Natural killer cell (primary cell): Measurements from ENCODE around the gene EGFR. TPM values are rescaled to one million over a fixed set of nuclear protein-coding genes. Genes with fewer than 3 reads are reported as not detected.

Source experiments
- ATAC-seq, 3 donors: fragments of 150-1000 bp in 2 of 3; fragments of 200-7000 bp in 1 of 3; cut with Tn5 transposase; 1 replicate in 1 of 3; 2 replicates in 2 of 3; pipeline ENCODE4 v1.10.0; 2021; ENCODE audit warnings: mild to moderate bottlenecking in 2 of 3, moderate library complexity in 2 of 3
- DNase-seq, 2 donors: peaks; one replicate each; pipeline versions ENCODE4 v3.0.0 to v3.0.0-alpha.2; 2013 to 2021; ENCODE audit warnings: mixed read lengths in 1 of 2
- H3K27ac ChIP-seq: one replicate; pipeline ENCODE4 v1.5.1; 2013; ENCODE audit warnings: mild to moderate bottlenecking, low read length
- H3K27me3 ChIP-seq: one replicate; pipeline ENCODE4 v1.6.1; 2013; ENCODE audit warnings: low read length; ENCODE audit not compliant: control insufficient read depth, insufficient read depth
- H3K36me3 ChIP-seq: one replicate; pipeline ENCODE4 v1.6.1; 2013; ENCODE audit warnings: low read length; ENCODE audit not compliant: control insufficient read depth, insufficient read depth
- H3K4me1 ChIP-seq: one replicate; pipeline ENCODE4 v1.6.1; 2013; ENCODE audit warnings: low read length; ENCODE audit not compliant: control insufficient read depth, insufficient read depth
- H3K4me3 ChIP-seq: one replicate; pipeline ENCODE4 v1.5.1; 2013; ENCODE audit warnings: low read length
- H3K9me3 ChIP-seq: one replicate; pipeline ENCODE4 v1.6.1; 2013; ENCODE audit warnings: low read length; ENCODE audit not compliant: control insufficient read depth, insufficient read depth
- H3K27ac Mint-ChIP-seq, 2 donors: one replicate each; pipeline ENCODE4 v1.8.0; 2022; ENCODE audit warnings: mild to moderate bottlenecking in 2 of 2, mixed read lengths in 2 of 2, moderate library complexity in 1 of 2
- H3K27me3 Mint-ChIP-seq, 2 donors: one replicate each; pipeline ENCODE4 v1.8.0; 2022; ENCODE audit warnings: low read depth in 2 of 2, mixed read lengths in 2 of 2
- H3K36me3 Mint-ChIP-seq: one replicate; pipeline ENCODE4 v1.8.0; 2022; ENCODE audit warnings: mixed read lengths
- H3K4me1 Mint-ChIP-seq, 2 donors: one replicate each; pipeline ENCODE4 v1.8.0; 2022; ENCODE audit warnings: mixed read lengths in 2 of 2
- H3K4me3 Mint-ChIP-seq: one replicate; pipeline ENCODE4 v1.8.0; 2022; ENCODE audit warnings: mild to moderate bottlenecking, moderate library complexity, mixed read lengths
- H3K9me3 Mint-ChIP-seq, 2 donors: one replicate each; pipeline ENCODE4 v1.8.0; 2022; ENCODE audit warnings: mixed read lengths in 2 of 2
- WGBS: methylation state at CpG from one replicate; pipeline ENCODE4 v1.1.7; 2013; ENCODE audit warnings: missing lambda C conversion rate; ENCODE audit not compliant: insufficient coverage; 5-methylcytosine and 5-hydroxymethylcytosine counted together
- intact Hi-C: fragments of 100-400 bp; cut with micrococcal nuclease; formaldehyde crosslinking; loops from one replicate; pipeline ENCODE4 v1.14.2; 2022
- total RNA-seq, 4 donors: library from RNA; stranded (reverse); fragments of 120-200 nt in 1 of 4; gene quantifications; one replicate each; pipeline versions ENCODE4 v1.2.3 to v1.2.4, GENCODE V29; 2013 to 2022
- TF ChIP-seq, protein P1 (sequence below): fragments of 200-600 bp; IDR thresholded peaks from one replicate; pipeline ENCODE4 v1.8.0; 2022; ENCODE audit warnings: antibody characterized with exemption

EGFR gene
- total RNA-seq, 3 donors from 2014 or later (not counting 1 experiment from before 2014, with no cell fraction given), result not detected

- H3K9me3 ChIP-seq, result no peaks in the 10 kb centered on the region
- peaks cover 5% of the 10 kb centered on the region for H3K27me3 ChIP-seq
- no peak for DNase-seq
- Mint-ChIP-seq H3K27me3 (peaks cover 5 to 7% of the 10 kb centered on the region in 2 donors), H3K9me3 (no peaks in the 10 kb centered on the region), H3K27ac (no peak overlapping the region), H3K4me1 (no peaks in the 10 kb centered on the region), H3K36me3 (no peaks in the 10 kb centered on the region), H3K4me3 (no peak overlapping the region)
- no peaks in the 10 kb centered on the region for H3K36me3 ChIP-seq
- H3K27ac ChIP-seq, result no peak overlapping the region
- intact Hi-C loops, result no loop called here
- no peak overlapping the region for H3K4me3 ChIP-seq
- TF ChIP-seq, protein P1, sequence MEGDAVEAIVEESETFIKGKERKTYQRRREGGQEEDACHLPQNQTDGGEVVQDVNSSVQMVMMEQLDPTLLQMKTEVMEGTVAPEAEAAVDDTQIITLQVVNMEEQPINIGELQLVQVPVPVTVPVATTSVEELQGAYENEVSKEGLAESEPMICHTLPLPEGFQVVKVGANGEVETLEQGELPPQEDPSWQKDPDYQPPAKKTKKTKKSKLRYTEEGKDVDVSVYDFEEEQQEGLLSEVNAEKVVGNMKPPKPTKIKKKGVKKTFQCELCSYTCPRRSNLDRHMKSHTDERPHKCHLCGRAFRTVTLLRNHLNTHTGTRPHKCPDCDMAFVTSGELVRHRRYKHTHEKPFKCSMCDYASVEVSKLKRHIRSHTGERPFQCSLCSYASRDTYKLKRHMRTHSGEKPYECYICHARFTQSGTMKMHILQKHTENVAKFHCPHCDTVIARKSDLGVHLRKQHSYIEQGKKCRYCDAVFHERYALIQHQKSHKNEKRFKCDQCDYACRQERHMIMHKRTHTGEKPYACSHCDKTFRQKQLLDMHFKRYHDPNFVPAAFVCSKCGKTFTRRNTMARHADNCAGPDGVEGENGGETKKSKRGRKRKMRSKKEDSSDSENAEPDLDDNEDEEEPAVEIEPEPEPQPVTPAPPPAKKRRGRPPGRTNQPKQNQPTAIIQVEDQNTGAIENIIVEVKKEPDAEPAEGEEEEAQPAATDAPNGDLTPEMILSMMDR, result no peak
- H3K4me1 ChIP-seq, result no peaks in the 10 kb centered on the region
- 89% methylated on average over 7 of the region's 7 CpGs for WGBS
- no peak for ATAC-seq
Measured at GRCh38 chr7:55063061-55063460, 44.2 kb downstream of the EGFR start.

- Mint-ChIP-seq H3K4me1 (no peaks in the 10 kb centered on the region), H3K9me3 (no peaks in the 10 kb centered on the region), H3K4me3 (no peak overlapping the region), H3K27ac (no peak overlapping the region), H3K27me3 (peaks cover 5 to 8% of the 10 kb centered on the region in 2 donors), H3K36me3 (no peaks in the 10 kb centered on the region)
- no peak overlapping the region for H3K27ac ChIP-seq
- no peaks in the 10 kb centered on the region for H3K9me3 ChIP-seq
- no peak overlapping the region for H3K4me3 ChIP-seq
- H3K4me1 ChIP-seq, result no peaks in the 10 kb centered on the region
- H3K36me3 ChIP-seq, result no peaks in the 10 kb centered on the region
- TF ChIP-seq, protein P1, result no peak
- intact Hi-C loops, result no loop called here
- ATAC-seq, result no peak
- DNase-seq, result no peak
- WGBS, result 87% methylated on average over 5 of the region's 5 CpGs
- peaks cover 5% of the 10 kb centered on the region for H3K27me3 ChIP-seq
Measured at GRCh38 chr7:55063633-55064032, 44.8 kb downstream of the EGFR start.

DNA sequence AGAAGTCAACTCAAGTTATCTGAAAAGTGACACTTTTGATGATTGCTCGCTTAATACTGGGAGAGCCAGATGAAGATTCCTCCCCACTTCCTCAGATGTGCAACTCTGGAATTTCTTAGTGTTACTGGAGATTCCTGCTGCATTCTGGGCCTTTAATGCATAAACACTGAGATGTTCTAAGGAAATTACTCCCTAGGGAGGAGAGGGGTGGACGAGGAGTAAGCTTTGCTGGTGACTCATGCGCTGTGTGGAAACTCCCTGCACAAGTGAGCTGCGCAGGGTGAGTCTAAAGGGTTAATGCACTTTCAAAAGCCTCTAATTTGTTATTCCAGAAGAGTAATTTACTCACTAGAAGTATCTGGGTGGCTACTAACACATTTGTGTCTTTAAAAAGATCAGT is 46.3 kb downstream of the EGFR start:
- H3K4me3 Mint-ChIP-seq, result no peak overlapping the region
- H3K4me1 ChIP-seq, result no peaks in the 10 kb centered on the region
- WGBS, result 77% methylated on average over 4 of the region's 4 CpGs
- TF ChIP-seq, protein P1, result no peak
- no peak overlapping the region for H3K4me3 ChIP-seq
- H3K9me3 Mint-ChIP-seq, result no peaks in the 10 kb centered on the region
- ATAC-seq (no peak), DNase-seq (no peak)
- intact Hi-C loops, result no loop called here
- no peaks in the 10 kb centered on the region for H3K36me3 Mint-ChIP-seq
- no peaks in the 10 kb centered on the region for H3K9me3 ChIP-seq
- H3K27me3 ChIP-seq, result peaks cover 5% of the 10 kb centered on the region
- no peaks in the 10 kb centered on the region for H3K36me3 ChIP-seq
- no peak overlapping the region for H3K27ac Mint-ChIP-seq
- peaks cover 14% of the 10 kb centered on the region in 2 donors for H3K27me3 Mint-ChIP-seq
- H3K27ac ChIP-seq, result no peak overlapping the region
- H3K4me1 Mint-ChIP-seq, result no peaks in the 10 kb centered on the region

GRCh38 chr7:55065511-55066229 is 46.9 kb downstream of the EGFR start:
- WGBS, result 71% methylated on average over 10 of the region's 10 CpGs
- Histone ChIP-seq H3K9me3 (no peaks in the 10 kb centered on the region), H3K36me3 (no peaks in the 10 kb centered on the region), H3K4me1 (no peaks in the 10 kb centered on the region), H3K27ac (no peak overlapping the region), H3K4me3 (no peak overlapping the region), H3K27me3 (peaks cover 5% of the 10 kb centered on the region)
- no peaks in the 10 kb centered on the region for H3K4me1 Mint-ChIP-seq
- TF ChIP-seq, protein P1, result no peak
- H3K9me3 Mint-ChIP-seq, result no peaks in the 10 kb centered on the region
- no peak overlapping the region for H3K27ac Mint-ChIP-seq
- ATAC-seq (peak in 1 of 3 donors; percentile 37), DNase-seq (no peak)
- no peak overlapping the region for H3K4me3 Mint-ChIP-seq
- H3K27me3 Mint-ChIP-seq, result peaks cover 14 to 19% of the 10 kb centered on the region in 2 donors
- intact Hi-C loops, result no loop called here
- no peaks in the 10 kb centered on the region for H3K36me3 Mint-ChIP-seq
